ENCODE results near the gene GPR137B.

Gene GPR137B

GRCh38 chr1:236102611-236103010 is 39.7 kb upstream of the GPR137B start:
- Histone ChIP-seq H3K27ac (no peak overlapping the region), H3K27me3 (no peaks in the 10 kb centered on the region), H3K9me3 (no peaks in the 10 kb centered on the region), H4K20me1 (no peaks in the 10 kb centered on the region), H3K4me2 (no peak overlapping the region), H3K4me1 (no peaks in the 10 kb centered on the region), H3K4me3 (no peak overlapping the region), H3K9ac (no peak overlapping the region), H3K36me3 (no peaks in the 10 kb centered on the region)
- no peak for TF ChIP-seq Cebpa-rat (IDR thresholded peaks at IDR 0.05)

DNA sequence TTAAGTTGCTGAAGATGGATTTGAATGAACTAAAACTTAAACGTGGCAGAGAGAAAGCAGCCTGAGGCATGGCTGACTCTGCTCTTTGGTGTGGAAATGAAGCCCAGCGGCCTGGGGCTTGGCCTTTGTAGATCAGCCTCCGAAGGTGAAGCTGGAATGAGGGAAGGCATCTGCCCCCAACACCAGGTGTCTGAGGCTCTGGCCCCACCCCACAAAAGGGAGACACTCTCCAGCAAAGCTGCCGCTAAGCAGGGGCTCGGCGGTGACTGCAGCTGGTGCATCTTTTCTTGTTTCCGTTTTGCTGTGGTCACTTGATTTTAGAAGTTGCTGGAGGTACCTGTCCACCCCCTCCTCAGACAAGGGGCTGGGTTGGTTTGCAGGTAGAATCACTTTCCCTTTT is 39.3 kb upstream of the GPR137B start:
- H3K4me3 ChIP-seq, result no peak overlapping the region
- no peak overlapping the region for H3K4me2 ChIP-seq
- no peak for TF ChIP-seq Cebpa-rat (IDR thresholded peaks at IDR 0.05)

DNA sequence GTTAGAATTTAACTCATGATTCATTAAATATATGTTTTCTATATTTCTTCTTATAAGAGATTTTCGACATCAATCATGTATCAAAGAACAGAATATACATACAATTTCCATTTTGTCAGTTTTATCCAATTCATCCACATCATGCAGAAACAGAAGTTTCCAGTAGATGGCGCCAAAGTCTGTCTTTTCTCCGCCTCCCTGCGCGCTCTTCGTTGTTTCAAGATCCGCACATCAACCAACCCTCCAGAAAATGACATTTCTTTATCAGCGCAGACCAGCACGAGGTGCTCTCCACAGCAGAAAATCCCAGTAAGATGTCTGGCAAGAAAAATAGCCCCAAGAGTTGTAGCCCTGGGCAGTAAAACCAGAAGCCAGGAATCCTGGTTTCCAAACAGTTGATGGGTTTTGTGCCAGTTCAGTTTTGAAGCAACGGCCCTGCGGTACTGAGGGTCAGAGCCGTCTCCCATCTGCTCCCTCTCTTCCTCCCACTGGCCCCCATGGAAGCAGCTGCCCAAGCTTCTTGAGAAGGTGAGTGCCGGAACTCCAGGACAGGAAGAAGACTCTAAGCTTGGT is 38.6 kb upstream of the GPR137B start:
- TF ChIP-seq Cebpa-rat (IDR thresholded peaks at IDR 0.05), result no peak
- H3K4me3 ChIP-seq, result no peak overlapping the region
- H3K27me3 ChIP-seq, result no peaks in the 10 kb centered on the region
- H4K20me1 ChIP-seq, result no peaks in the 10 kb centered on the region
- no peak overlapping the region for H3K4me2 ChIP-seq
- no peaks in the 10 kb centered on the region for H3K4me1 ChIP-seq
- H3K36me3 ChIP-seq, result no peaks in the 10 kb centered on the region
- no peaks in the 10 kb centered on the region for H3K9me3 ChIP-seq
- no peak overlapping the region for H3K27ac ChIP-seq
- no peak overlapping the region for H3K9ac ChIP-seq

More for the DNA sequence above, 39.3 kb upstream of the GPR137B start:
- Histone ChIP-seq H3K36me3 (no peaks in the 10 kb centered on the region), H3K9ac (no peak overlapping the region), H3K27me3 (no peaks in the 10 kb centered on the region), H3K4me1 (no peaks in the 10 kb centered on the region), H3K27ac (no peak overlapping the region), H4K20me1 (no peaks in the 10 kb centered on the region), H3K9me3 (no peaks in the 10 kb centered on the region)

DNA sequence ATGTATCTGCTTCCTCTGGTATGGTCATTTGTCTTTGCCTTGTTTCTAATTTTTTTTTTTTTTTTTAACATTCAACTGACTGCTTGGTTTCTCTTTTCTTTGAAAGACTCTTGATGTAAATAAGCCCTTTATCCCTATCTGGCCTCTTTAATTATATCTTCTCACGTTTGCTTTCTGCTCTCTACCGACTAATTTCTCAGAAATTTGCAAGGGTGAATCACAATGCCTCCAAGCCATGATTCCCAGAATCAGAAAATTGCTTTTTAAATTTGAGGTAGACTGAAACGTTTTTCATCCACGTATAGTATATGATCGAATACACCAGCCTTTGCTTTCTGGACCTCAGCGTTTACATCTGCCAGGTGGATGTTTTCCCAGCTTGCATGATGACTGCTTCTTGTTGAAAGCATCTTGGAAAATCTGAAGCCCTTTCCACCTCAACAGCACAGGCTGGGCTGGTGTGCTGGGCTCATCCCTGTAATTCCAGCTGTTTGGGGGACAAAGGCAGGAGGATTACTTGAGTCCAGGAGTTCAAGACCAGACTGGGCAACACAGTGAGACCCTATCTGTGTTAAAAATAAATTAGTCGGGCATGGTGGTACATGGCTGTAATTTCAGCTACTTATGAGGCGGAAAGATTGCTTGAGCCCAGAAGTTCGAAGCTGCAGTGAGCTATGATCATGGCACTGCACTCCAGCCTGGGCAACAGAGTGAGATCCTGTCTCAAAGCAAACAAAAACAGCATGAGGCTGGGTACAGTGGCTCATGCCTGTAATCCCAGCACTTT is 35.0 kb upstream of the GPR137B start:
- Histone ChIP-seq H4K20me1 (no peaks in the 10 kb centered on the region), H3K4me2 (no peak overlapping the region), H3K4me1 (peaks cover 5% of the 10 kb centered on the region), H3K36me3 (no peaks in the 10 kb centered on the region), H3K4me3 (no peak overlapping the region), H3K9me3 (no peaks in the 10 kb centered on the region), H3K27ac (no peak overlapping the region), H3K27me3 (no peaks in the 10 kb centered on the region), H3K9ac (no peak overlapping the region)
- no peak for TF ChIP-seq Cebpa-rat (IDR thresholded peaks at IDR 0.05)

GRCh38 chr1:236108027-236108648 is 34.2 kb upstream of the GPR137B start:
- peak; percentile 47; the same call in 1 of the 2 replicates for TF ChIP-seq Cebpa-rat (IDR thresholded peaks at IDR 0.05)
- no peak overlapping the region for H3K4me3 ChIP-seq
- peaks cover 9% of the 10 kb centered on the region for H3K4me1 ChIP-seq
- H3K4me2 ChIP-seq, result no peak overlapping the region
- H3K27ac ChIP-seq, result no peak overlapping the region
- H3K9me3 ChIP-seq, result no peaks in the 10 kb centered on the region
- H4K20me1 ChIP-seq, result no peaks in the 10 kb centered on the region
- H3K36me3 ChIP-seq, result no peaks in the 10 kb centered on the region
- no peaks in the 10 kb centered on the region for H3K27me3 ChIP-seq
- H3K9ac ChIP-seq, result no peak overlapping the region

DNA sequence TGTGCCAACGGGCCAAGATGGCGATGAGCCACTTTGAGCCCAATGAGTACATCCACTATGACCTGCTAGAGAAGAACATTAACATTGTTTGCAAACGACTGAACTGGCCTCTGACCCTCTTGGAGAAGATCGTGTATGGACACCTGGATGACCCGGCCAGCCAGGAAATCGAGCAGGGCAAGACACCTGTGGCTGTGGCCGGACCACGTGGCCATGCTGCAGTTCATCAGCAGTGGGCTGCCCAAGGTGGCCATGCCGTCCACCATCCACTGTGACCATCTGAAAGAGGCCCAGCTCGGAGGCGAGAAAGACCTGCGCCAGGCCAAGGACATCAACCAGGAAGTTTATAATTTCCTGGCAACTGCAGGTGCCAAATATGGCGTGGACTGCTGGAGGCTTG is 32.2 kb upstream of the GPR137B start:
- H3K9me3 ChIP-seq, result no peaks in the 10 kb centered on the region
- H3K36me3 ChIP-seq, result no peaks in the 10 kb centered on the region
- H3K4me2 ChIP-seq, result no peak overlapping the region
- peaks cover 9% of the 10 kb centered on the region for H3K4me1 ChIP-seq
- no peak for TF ChIP-seq Cebpa-rat (IDR thresholded peaks at IDR 0.05)
- no peak overlapping the region for H3K27ac ChIP-seq
- H3K27me3 ChIP-seq, result no peaks in the 10 kb centered on the region
- H4K20me1 ChIP-seq, result no peaks in the 10 kb centered on the region
- H3K9ac ChIP-seq, result no peak overlapping the region
- no peak overlapping the region for H3K4me3 ChIP-seq

DNA sequence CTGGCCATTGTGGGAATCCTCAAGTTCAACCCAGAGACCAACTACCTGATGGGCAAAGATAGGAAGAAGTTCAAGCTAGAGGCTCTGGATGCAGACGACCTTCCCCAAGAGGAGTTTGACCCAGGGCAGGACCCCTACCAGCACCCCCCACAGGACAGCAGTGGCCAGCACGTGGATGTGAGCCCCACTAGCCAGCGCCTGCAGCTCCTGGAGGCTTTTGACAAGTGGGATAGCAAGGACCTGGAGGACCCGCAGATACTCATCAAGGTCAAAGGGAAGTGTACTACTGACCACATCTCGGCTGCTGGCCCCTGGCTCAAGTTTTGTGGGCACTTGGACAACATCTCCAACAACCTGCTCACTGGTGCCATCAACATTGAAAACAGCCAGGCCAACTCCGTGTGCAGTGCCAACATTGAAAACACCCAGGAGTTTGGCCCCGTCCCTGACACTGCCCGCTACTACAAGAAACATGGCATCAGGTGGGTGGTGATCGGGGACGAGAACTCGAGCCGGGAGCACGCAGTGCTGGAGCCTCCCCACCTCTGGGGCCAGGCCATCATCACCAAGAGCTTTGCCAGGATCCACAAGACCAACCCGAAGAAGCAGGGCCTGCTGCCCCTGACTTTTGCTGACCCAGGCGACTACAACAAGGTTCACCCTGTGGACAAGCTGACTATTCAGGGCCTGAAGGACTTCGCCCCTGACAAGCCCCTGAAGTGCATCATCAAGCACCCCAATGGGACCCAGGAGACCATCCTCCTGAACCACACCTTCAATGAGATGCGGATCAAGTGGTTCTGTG is 30.6 kb upstream of the GPR137B start:
- Histone ChIP-seq H3K9me3 (no peaks in the 10 kb centered on the region), H3K27ac (no peak overlapping the region), H3K36me3 (no peaks in the 10 kb centered on the region), H3K9ac (no peak overlapping the region), H3K4me2 (peak overlapping the region; percentile 28), H3K4me1 (peaks cover 9% of the 10 kb centered on the region), H4K20me1 (no peaks in the 10 kb centered on the region), H3K27me3 (no peaks in the 10 kb centered on the region), H3K4me3 (no peak overlapping the region)
- TF ChIP-seq Cebpa-rat (IDR thresholded peaks at IDR 0.05), result no peak

GRCh38 chr1:236112332-236112627 is 30.1 kb upstream of the GPR137B start:
- H3K27ac ChIP-seq, result no peak overlapping the region
- H3K36me3 ChIP-seq, result no peaks in the 10 kb centered on the region
- H3K9me3 ChIP-seq, result no peaks in the 10 kb centered on the region
- TF ChIP-seq Cebpa-rat (IDR thresholded peaks at IDR 0.05), result no peak
- H3K4me1 ChIP-seq, result peaks cover 9% of the 10 kb centered on the region
- no peak overlapping the region for H3K9ac ChIP-seq
- H4K20me1 ChIP-seq, result no peaks in the 10 kb centered on the region
- no peak overlapping the region for H3K4me3 ChIP-seq
- H3K27me3 ChIP-seq, result no peaks in the 10 kb centered on the region
- H3K4me2 ChIP-seq, result peak overlapping the region; percentile 28

DNA sequence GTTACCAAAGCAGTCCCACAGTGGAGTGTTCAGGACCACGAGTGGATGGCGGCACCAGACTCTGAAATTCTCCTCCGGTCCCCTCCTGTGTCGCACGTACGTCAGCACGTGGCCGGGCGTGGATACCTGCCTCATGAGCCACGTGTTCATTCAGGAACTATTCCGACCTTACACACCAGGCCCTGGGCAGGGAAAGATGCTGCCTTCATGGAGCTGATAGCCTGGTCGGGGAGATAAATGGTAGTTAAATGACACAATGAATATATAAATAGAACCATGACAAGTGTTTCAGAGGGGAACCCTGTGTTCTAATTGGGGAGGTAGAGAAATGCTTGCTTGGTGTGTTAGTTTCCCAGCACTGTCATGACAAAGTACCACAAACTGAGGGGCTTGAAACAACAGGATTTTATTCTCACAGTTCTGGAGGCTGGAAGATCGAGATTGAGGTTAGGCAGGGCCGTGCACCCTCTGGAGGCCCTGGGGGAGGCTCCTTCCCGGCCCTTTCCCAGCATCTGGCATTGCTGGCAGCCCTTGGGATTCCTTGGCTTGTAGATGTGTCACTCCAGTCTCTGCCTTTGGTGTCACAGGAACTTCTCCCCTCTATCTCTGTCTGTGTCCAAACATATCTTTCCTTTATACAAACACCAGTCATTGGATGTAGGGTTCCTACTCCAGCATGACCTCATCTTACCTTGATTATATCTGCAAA is 28.9 kb upstream of the GPR137B start:
- Histone ChIP-seq H3K4me1 (peaks cover 9% of the 10 kb centered on the region), H3K4me3 (no peak overlapping the region), H4K20me1 (no peaks in the 10 kb centered on the region), H3K9me3 (no peaks in the 10 kb centered on the region), H3K27me3 (no peaks in the 10 kb centered on the region), H3K4me2 (no peak overlapping the region), H3K27ac (no peak overlapping the region), H3K36me3 (no peaks in the 10 kb centered on the region), H3K9ac (no peak overlapping the region)
- TF ChIP-seq Cebpa-rat (IDR thresholded peaks at IDR 0.05), result no peak

Data from BLaER1 (cell line).